HEK293 (cell line): ENCODE measurements around the gene EVI2B.

Experiments
- CTCF ChIA-PET: fragments of 350-600 bp; formaldehyde crosslinking; extraction: SDS; loops from one replicate; lab custom pipeline; 2021; ENCODE audit warnings: antibody characterized with exemption; lab: Yijun Ruan, JAX
- POLR2A ChIA-PET: fragments of 300-600 bp; formaldehyde crosslinking; extraction: SDS; loops from one replicate; lab custom pipeline; 2020; ENCODE audit warnings: antibody characterized with exemption, inconsistent platforms; lab: Yijun Ruan, JAX
- H3K27ac ChIP-seq: fragments of 200-500 bp; sonication (Bioruptor generic); 2 replicates; pipeline ENCODE4 v1.5.1; 2014; ENCODE audit warnings: low read depth, low read length, control low read depth, inconsistent platforms; ENCODE audit errors: extremely low read depth
- H3K36me3 ChIP-seq, 2 experiments: fragments of 200-500 bp in 1 of 2; sonication (Bioruptor generic) in 1 of 2; 1 replicate in 1 of 2; 2 replicates in 1 of 2; pipeline ENCODE4 v1.5.1; 2014 to 2017; ENCODE audit warnings: inconsistent platforms in 2 of 2, low read length in 2 of 2; ENCODE audit not compliant: control insufficient read depth in 2 of 2, insufficient read depth in 1 of 2
- H3K4me1 ChIP-seq: fragments of 200-500 bp; sonication (Bioruptor generic); 2 replicates; pipeline ENCODE4 v1.5.1; 2014; ENCODE audit warnings: mild to moderate bottlenecking, low read length, inconsistent platforms; ENCODE audit not compliant: control insufficient read depth, insufficient read depth
- H3K4me3 ChIP-seq: 2 replicates; pipeline ENCODE4 v1.5.1; 2011; ENCODE audit warnings: low read depth, mild to moderate bottlenecking, control low read depth, low read length, moderate library complexity
- H3K9me3 ChIP-seq: fragments of 200-500 bp; sonication (Bioruptor generic); 2 replicates; pipeline ENCODE4 v1.5.1; 2014; ENCODE audit warnings: low read depth, low read length, inconsistent platforms; ENCODE audit not compliant: control insufficient read depth, insufficient read depth
- KLF10 ChIP-seq: fragments of 450-650 bp; IDR thresholded peaks from 2 replicates; pipeline ENCODE4 v1.5.1; 2018; ENCODE audit warnings: missing biosample characterization, mild to moderate bottlenecking, missing genetic modification characterization
- MZF1 ChIP-seq: fragments of 450-650 bp; formaldehyde crosslinking; IDR thresholded peaks from 2 replicates; pipeline ENCODE4 v1.5.1; 2017; ENCODE audit warnings: missing biosample characterization, missing genetic modification characterization, borderline replicate concordance
- SCRT1 ChIP-seq: fragments of 450-650 bp; formaldehyde crosslinking; IDR thresholded peaks from 2 replicates; pipeline ENCODE4 v1.5.1; 2016; ENCODE audit warnings: missing biosample characterization, missing genetic modification characterization, borderline replicate concordance
- ZBTB1 ChIP-seq: fragments of 450-650 bp; formaldehyde crosslinking; IDR thresholded peaks from 2 replicates; pipeline ENCODE4 v1.5.1; 2016; ENCODE audit warnings: missing biosample characterization, missing genetic modification characterization
- ZBTB8A ChIP-seq: fragments of 450-650 bp; formaldehyde crosslinking; IDR thresholded peaks from 2 replicates; pipeline ENCODE4 v1.5.1; 2016; ENCODE audit warnings: missing biosample characterization, missing genetic modification characterization
- ZIC2 ChIP-seq: fragments of 450-650 bp; formaldehyde crosslinking; IDR thresholded peaks from 2 replicates; pipeline ENCODE4 v1.5.1; 2016; ENCODE audit warnings: missing biosample characterization, missing genetic modification characterization
- ZNF16 ChIP-seq: fragments of 450-650 bp; formaldehyde crosslinking; IDR thresholded peaks from 2 replicates; pipeline ENCODE4 v1.5.1; 2016; ENCODE audit warnings: low read depth, missing biosample characterization, missing genetic modification characterization
- ZNF19 ChIP-seq: fragments of 450-650 bp; formaldehyde crosslinking; IDR thresholded peaks from 2 replicates; pipeline ENCODE4; 2016; ENCODE audit warnings: missing biosample characterization, missing genetic modification characterization, low read depth
- ZNF248 ChIP-seq: fragments of 450-650 bp; formaldehyde crosslinking; IDR thresholded peaks from 2 replicates; pipeline ENCODE4 v1.5.1; 2017; ENCODE audit warnings: missing biosample characterization, missing genetic modification characterization
- ZNF292 ChIP-seq: fragments of 450-650 bp; formaldehyde crosslinking; IDR thresholded peaks from 2 replicates; pipeline ENCODE4 v1.5.1; 2016; ENCODE audit warnings: low read depth, missing biosample characterization, missing genetic modification characterization, borderline replicate concordance
- ZNF350 ChIP-seq: fragments of 450-650 bp; formaldehyde crosslinking; IDR thresholded peaks from 2 replicates; pipeline ENCODE4 v1.5.0; 2017; ENCODE audit warnings: missing biosample characterization, mild to moderate bottlenecking, missing genetic modification characterization
- ZNF404 ChIP-seq: fragments of 450-650 bp; formaldehyde crosslinking; IDR thresholded peaks from 2 replicates; pipeline ENCODE4 v1.5.1; 2017; ENCODE audit warnings: missing biosample characterization, missing genetic modification characterization
- TF ChIP-seq, protein P1 (sequence below): fragments of 450-650 bp; formaldehyde crosslinking; IDR thresholded peaks from 2 replicates; pipeline ENCODE4 v1.5.1; 2016; ENCODE audit warnings: missing biosample characterization, missing genetic modification characterization
- TF ChIP-seq, protein P2 (sequence below): fragments of 450-650 bp; formaldehyde crosslinking; IDR thresholded peaks from 2 replicates; pipeline ENCODE4 v1.5.1; 2016; ENCODE audit warnings: missing biosample characterization, missing genetic modification characterization, borderline replicate concordance
- TF ChIP-seq, protein P3 (sequence below): fragments of 450-650 bp; formaldehyde crosslinking; conservative IDR thresholded peaks from 2 replicates; pipeline ENCODE4 v1.5.1; 2016; ENCODE audit warnings: low read depth, missing biosample characterization, missing genetic modification characterization
- TF ChIP-seq, protein P4 (sequence below): fragments of 450-650 bp; formaldehyde crosslinking; IDR thresholded peaks from 2 replicates; pipeline ENCODE4 v1.5.1; 2017; ENCODE audit warnings: missing biosample characterization, missing genetic modification characterization
- TF ChIP-seq, protein P5 (sequence below): fragments of 450-650 bp; formaldehyde crosslinking; IDR thresholded peaks from 2 replicates; pipeline ENCODE4 v1.5.1; 2016; ENCODE audit warnings: missing biosample characterization, missing genetic modification characterization, borderline replicate concordance

The EVI2B gene

DNA sequence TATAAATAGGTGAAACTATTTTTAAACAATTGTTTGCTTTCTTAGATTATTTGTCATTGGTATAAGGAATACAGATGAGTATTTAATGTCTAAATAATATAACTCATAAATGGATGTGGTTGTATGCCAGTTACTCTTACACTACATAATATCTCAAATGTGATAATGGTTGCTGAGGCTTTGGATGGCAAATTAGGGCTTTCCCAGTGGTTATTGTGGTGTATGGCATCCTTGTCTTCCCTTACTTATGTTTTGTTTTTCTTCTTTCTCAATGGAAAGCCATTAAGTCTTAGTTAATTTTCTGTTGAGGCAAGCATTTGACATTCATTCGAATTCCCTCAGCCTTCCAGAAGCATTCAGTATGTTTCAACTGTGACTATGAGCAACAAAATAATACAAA lies 27.3 kb downstream of the EVI2B start:
- no peak overlapping the region for H3K4me3 ChIP-seq
- ChIA-PET CTCF (no interaction called here), POLR2A (no interaction called here)
- no peaks in the 10 kb centered on the region for H3K9me3 ChIP-seq
- TF ChIP-seq MZF1 (no peak), ZNF19 (tag by site-specific recombination) (no peak), ZNF16 (tag by site-specific recombination) (no peak), ZBTB8A (tag by site-specific recombination) (no peak), SCRT1 (tag by site-specific recombination) (no peak), ZIC2 (tag by site-specific recombination) (no peak), ZNF292 (tag by site-specific recombination) (no peak), ZBTB1 (tag by site-specific recombination) (no peak), ZNF404 (tag by site-specific recombination) (no peak), KLF10 (tag by site-specific recombination) (no peak), ZNF248 (tag by site-specific recombination) (no peak), ZNF350 (tag by site-specific recombination) (no peak)
- TF ChIP-seq, protein P1, sequence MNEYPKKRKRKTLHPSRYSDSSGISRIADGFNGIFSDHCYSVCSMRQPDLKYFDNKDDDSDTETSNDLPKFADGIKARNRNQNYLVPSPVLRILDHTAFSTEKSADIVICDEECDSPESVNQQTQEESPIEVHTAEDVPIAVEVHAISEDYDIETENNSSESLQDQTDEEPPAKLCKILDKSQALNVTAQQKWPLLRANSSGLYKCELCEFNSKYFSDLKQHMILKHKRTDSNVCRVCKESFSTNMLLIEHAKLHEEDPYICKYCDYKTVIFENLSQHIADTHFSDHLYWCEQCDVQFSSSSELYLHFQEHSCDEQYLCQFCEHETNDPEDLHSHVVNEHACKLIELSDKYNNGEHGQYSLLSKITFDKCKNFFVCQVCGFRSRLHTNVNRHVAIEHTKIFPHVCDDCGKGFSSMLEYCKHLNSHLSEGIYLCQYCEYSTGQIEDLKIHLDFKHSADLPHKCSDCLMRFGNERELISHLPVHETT: no peak
- TF ChIP-seq, protein P2, sequence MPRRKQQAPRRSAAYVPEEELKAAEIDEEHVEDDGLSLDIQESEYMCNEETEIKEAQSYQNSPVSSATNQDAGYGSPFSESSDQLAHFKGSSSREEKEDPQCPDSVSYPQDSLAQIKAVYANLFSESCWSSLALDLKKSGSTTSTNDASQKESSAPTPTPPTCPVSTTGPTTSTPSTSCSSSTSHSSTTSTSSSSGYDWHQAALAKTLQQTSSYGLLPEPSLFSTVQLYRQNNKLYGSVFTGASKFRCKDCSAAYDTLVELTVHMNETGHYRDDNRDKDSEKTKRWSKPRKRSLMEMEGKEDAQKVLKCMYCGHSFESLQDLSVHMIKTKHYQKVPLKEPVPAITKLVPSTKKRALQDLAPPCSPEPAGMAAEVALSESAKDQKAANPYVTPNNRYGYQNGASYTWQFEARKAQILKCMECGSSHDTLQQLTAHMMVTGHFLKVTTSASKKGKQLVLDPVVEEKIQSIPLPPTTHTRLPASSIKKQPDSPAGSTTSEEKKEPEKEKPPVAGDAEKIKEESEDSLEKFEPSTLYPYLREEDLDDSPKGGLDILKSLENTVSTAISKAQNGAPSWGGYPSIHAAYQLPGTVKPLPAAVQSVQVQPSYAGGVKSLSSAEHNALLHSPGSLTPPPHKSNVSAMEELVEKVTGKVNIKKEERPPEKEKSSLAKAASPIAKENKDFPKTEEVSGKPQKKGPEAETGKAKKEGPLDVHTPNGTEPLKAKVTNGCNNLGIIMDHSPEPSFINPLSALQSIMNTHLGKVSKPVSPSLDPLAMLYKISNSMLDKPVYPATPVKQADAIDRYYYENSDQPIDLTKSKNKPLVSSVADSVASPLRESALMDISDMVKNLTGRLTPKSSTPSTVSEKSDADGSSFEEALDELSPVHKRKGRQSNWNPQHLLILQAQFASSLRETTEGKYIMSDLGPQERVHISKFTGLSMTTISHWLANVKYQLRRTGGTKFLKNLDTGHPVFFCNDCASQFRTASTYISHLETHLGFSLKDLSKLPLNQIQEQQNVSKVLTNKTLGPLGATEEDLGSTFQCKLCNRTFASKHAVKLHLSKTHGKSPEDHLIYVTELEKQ (tag by site-specific recombination): no peak
- TF ChIP-seq, protein P3, sequence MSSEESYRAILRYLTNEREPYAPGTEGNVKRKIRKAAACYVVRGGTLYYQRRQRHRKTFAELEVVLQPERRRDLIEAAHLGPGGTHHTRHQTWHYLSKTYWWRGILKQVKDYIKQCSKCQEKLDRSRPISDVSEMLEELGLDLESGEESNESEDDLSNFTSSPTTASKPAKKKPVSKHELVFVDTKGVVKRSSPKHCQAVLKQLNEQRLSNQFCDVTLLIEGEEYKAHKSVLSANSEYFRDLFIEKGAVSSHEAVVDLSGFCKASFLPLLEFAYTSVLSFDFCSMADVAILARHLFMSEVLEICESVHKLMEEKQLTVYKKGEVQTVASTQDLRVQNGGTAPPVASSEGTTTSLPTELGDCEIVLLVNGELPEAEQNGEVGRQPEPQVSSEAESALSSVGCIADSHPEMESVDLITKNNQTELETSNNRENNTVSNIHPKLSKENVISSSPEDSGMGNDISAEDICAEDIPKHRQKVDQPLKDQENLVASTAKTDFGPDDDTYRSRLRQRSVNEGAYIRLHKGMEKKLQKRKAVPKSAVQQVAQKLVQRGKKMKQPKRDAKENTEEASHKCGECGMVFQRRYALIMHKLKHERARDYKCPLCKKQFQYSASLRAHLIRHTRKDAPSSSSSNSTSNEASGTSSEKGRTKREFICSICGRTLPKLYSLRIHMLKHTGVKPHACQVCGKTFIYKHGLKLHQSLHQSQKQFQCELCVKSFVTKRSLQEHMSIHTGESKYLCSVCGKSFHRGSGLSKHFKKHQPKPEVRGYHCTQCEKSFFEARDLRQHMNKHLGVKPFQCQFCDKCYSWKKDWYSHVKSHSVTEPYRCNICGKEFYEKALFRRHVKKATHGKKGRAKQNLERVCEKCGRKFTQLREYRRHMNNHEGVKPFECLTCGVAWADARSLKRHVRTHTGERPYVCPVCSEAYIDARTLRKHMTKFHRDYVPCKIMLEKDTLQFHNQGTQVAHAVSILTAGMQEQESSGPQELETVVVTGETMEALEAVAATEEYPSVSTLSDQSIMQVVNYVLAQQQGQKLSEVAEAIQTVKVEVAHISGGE (tag by site-specific recombination): no peak
- TF ChIP-seq, protein P4, sequence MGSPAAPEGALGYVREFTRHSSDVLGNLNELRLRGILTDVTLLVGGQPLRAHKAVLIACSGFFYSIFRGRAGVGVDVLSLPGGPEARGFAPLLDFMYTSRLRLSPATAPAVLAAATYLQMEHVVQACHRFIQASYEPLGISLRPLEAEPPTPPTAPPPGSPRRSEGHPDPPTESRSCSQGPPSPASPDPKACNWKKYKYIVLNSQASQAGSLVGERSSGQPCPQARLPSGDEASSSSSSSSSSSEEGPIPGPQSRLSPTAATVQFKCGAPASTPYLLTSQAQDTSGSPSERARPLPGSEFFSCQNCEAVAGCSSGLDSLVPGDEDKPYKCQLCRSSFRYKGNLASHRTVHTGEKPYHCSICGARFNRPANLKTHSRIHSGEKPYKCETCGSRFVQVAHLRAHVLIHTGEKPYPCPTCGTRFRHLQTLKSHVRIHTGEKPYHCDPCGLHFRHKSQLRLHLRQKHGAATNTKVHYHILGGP (tag by site-specific recombination): no peak
- TF ChIP-seq, protein P5, sequence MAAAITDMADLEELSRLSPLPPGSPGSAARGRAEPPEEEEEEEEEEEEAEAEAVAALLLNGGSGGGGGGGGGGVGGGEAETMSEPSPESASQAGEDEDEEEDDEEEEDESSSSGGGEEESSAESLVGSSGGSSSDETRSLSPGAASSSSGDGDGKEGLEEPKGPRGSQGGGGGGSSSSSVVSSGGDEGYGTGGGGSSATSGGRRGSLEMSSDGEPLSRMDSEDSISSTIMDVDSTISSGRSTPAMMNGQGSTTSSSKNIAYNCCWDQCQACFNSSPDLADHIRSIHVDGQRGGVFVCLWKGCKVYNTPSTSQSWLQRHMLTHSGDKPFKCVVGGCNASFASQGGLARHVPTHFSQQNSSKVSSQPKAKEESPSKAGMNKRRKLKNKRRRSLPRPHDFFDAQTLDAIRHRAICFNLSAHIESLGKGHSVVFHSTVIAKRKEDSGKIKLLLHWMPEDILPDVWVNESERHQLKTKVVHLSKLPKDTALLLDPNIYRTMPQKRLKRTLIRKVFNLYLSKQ (tag by site-specific recombination): no peak
- peaks cover 11 to 25% of the 10 kb centered on the region in 2 experiments for H3K36me3 ChIP-seq
- H3K27ac ChIP-seq: no peak overlapping the region
- H3K4me1 ChIP-seq: peaks cover 2% of the 10 kb centered on the region; the same call in 1 of the 2 replicates
